Activated CD4-positive, alpha-beta T cell treated with anti-CD3 and anti-CD28 coated beads for 36 hours (primary cell): Measurements from ENCODE around the gene C6orf136. TPM values are rescaled to one million over a fixed set of nuclear protein-coding genes. Genes with fewer than 3 reads are reported as not detected.
"Not testable (repeated sequence)": the region's sequence is repeated elsewhere in the genome, so short reads cannot be mapped to it uniquely, and the experiment has no call there.

Source experiments
- ATAC-seq: fragments of 200-7000 bp; cut with Tn5 transposase; one replicate; pipeline ENCODE4 v1.10.0; 2021; ENCODE audit warnings: mild to moderate bottlenecking, moderate library complexity
- CTCF ChIA-PET: fragments of 350-600 bp; sonication (Branson Sonifier 250); formaldehyde crosslinking; loops from one replicate; lab custom pipeline; 2021; ENCODE audit warnings: antibody characterized with exemption; lab: Charles Lee
- POLR2A ChIA-PET: fragments of 350-600 bp; sonication (Branson Sonifier 250); formaldehyde crosslinking; loops from one replicate; lab custom pipeline; 2021; ENCODE audit warnings: antibody characterized with exemption, inconsistent platforms; lab: Charles Lee
- DNase-seq: peaks from one replicate; pipeline ENCODE4 v3.0.0-alpha.2; 2020
- H3K27ac Mint-ChIP-seq: one replicate; pipeline ENCODE4 v1.8.0; 2021; ENCODE audit warnings: mixed read lengths
- H3K27me3 Mint-ChIP-seq: one replicate; pipeline ENCODE4 v1.8.0; 2021; ENCODE audit warnings: mixed read lengths
- H3K36me3 Mint-ChIP-seq: one replicate; pipeline ENCODE4 v1.8.0; 2021; ENCODE audit warnings: low read depth, mixed read lengths
- H3K4me1 Mint-ChIP-seq: one replicate; pipeline ENCODE4 v1.8.0; 2021; ENCODE audit warnings: mixed read lengths
- H3K4me3 Mint-ChIP-seq: one replicate; pipeline ENCODE4 v1.8.0; 2021; ENCODE audit warnings: mild to moderate bottlenecking, moderate library complexity, mixed read lengths
- H3K9me3 Mint-ChIP-seq: one replicate; pipeline ENCODE4 v1.8.0; 2021; ENCODE audit warnings: low read depth, mixed read lengths
- intact Hi-C, 2 experiments: fragments of 100-400 bp; cut with DNase I in 1 of 2; cut with micrococcal nuclease in 1 of 2; formaldehyde crosslinking; loops; one replicate each; pipeline versions ENCODE4 v1.14.2 to v1.15.1; 2022 to 2024; cut with DNase I, micrococcal nuclease
- total RNA-seq, 2 experiments: library from RNA; stranded (reverse); gene quantifications; one replicate each; pipeline ENCODE4 v1.2.3, GENCODE V29; 2021

The C6orf136 gene, protein sequence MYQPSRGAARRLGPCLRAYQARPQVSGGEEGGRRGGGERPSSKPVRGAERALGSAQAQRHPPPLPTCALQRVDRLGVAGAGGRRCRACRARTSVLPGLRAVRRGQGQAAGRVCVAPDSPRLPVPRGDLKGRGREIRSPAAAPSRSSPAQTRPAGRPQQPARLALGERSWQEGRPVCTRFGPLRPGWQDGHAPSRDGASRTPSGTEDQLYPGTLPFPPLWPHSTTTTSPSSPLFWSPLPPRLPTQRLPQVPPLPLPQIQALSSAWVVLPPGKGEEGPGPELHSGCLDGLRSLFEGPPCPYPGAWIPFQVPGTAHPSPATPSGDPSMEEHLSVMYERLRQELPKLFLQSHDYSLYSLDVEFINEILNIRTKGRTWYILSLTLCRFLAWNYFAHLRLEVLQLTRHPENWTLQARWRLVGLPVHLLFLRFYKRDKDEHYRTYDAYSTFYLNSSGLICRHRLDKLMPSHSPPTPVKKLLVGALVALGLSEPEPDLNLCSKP
- 10 to 100 TPM; 26.5 to 30.8 TPM for total RNA-seq

DNA sequence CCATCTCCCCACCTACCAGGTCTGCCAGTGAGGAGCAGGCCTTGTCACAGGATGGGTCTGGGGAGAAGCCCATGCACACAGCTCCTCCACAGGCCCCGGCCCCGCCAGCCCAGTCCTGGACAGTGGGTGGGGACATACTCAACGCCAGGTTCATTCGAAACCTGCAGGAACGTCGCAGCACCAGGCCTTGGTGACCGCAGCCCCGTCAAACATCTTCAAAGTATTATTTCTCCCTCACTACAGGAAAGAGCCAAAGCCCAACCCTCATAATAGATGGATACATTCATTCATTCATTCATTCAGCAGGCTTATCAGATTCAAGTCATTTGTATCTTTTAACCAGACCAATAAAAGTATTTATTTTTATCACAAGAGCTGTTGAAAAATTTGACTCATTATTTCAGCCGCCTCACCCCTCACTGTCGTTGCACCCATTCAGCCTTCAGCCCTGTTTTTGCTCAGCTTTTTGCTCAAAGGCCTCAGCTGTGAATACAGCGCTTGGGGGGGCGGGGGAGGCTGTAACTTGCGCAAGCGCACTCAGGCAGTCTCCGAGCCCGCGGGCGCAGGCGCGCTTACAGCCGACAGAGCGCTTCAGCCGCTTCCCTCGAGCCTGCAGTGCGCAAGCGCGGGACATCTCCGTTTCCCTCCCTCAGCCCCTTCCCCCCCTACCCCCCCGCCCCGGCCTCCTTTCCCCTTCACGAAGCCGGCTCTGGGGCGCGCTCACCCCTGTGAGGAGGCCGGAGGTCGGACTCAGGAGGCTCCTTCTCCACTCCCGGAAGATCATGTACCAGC lies at the start of gene C6orf136:
Gene C6orf136, plus strand, starts transcription at position 684 of the 792 bp plus-strand sequence. Its CDS starts 99 bp downstream, at position 783.
- Mint-ChIP-seq H3K27me3 (no peaks in the 10 kb centered on the region), H3K27ac (peak within 1 kb of the TSS; percentile 88), H3K4me3 (peak within 1 kb of the TSS; percentile 78), H3K36me3 (peaks cover 16% of the 10 kb centered on the region), H3K4me1 (peaks cover 20% of the 10 kb centered on the region), H3K9me3 (no peaks in the 10 kb centered on the region)
- ChIA-PET CTCF (interaction anchor here (0.7 to 1.6 kb wide), 4 partner anchors 19 to 111 kb away, joined by 3 to 7 read pairs (median 3); partner anchors contain the start of gene DHX16), POLR2A (interaction anchor here (0.6 to 1.2 kb wide), 2 partner anchors 31 to 32 kb away, joined by 3 to 17 read pairs; no protein-coding TSS in a partner anchor)
- intact Hi-C loops = loop anchor here (1.0 to 2.0 kb wide), 12 partner anchors 20 to 512 kb away; partner anchors contain the start of genes MRPS18B (in 2 of the 2), PPP1R10 (in 2 of the 2), ABCF1 (in 1 of the 2) and ATAT1 (in 1 of the 2)
- peak; percentile 97 for DNase-seq
- ATAC-seq = peak; percentile 86

DNA sequence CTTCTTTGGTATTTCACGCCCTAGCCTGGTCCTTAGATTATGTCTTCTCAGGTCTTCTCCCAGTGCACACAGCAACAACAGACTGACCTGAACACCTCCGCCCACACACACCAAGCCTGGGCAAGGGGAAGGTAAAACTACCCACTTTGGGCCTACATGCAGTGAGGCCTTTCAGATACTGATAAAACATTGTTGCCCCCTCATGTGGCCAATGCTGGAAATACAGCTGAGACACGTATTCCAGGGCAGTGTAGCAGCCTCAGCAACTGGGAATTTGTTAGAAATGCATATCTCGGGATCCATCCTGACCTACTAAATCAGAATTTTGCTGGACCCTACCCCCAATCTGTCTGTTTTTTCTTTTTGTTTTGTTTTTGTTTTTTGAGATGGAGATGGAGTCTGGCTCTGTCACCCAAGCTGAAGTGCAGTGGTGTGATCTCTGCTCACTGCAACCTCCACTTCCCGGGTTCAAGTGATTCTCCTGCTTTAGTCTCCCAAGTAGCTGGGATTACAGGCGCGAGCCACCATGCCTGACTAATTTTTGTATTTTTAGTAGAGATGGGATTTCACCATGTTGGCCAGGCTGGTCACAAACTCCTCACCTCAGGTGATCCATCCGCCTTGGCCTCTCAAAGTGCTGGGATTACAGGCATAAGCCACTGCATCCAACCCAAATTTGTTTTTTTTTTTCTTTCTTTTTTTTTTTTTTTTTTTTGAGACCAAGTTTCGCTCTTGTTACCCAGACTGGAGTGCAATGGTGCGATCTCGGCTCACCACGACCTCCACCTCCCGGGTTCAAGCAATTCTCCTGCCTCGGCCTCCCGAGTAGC lies 49.4 kb upstream of the C6orf136 start:
- not testable (repeated sequence) for H3K9me3 Mint-ChIP-seq, H3K4me1 Mint-ChIP-seq, H3K4me3 Mint-ChIP-seq, H3K27ac Mint-ChIP-seq, H3K27me3 Mint-ChIP-seq
- ChIA-PET POLR2A (interaction anchor here (0.6 to 2.0 kb wide), 7 partner anchors 13 to 197 kb away, joined by 3 to 13 read pairs (median 4); no protein-coding TSS in a partner anchor), CTCF (interaction anchor here (0.6 to 7.4 kb wide), 30 partner anchors 9 to 489 kb away, joined by 3 to 71 read pairs (median 5); partner anchors contain the start of genes ABCF1, DHX16, MRPS18B and PPP1R10)
- H3K36me3 Mint-ChIP-seq = peaks cover 31% of the 10 kb centered on the region
- ATAC-seq = peak; percentile 87
- intact Hi-C loops = loop anchor here (1.0 to 2.0 kb wide), 4 partner anchors 15 to 114 kb away; no protein-coding TSS in a partner anchor
- DNase-seq = peak; percentile 89

GRCh38 chr6:30598912-30599624 lies 47.9 kb upstream of the C6orf136 start:
- Mint-ChIP-seq H3K4me1 (peaks cover 14% of the 10 kb centered on the region), H3K4me3 (no peak overlapping the region), H3K9me3 (no peaks in the 10 kb centered on the region), H3K27me3 (no peaks in the 10 kb centered on the region), H3K36me3 (peaks cover 43% of the 10 kb centered on the region), H3K27ac (no peak overlapping the region)
- ATAC-seq = no peak
- POLR2A ChIA-PET = interaction anchor here (0.6 kb wide), 3 partner anchors 32 to 130 kb away, joined by 3 to 5 read pairs (median 5); no protein-coding TSS in a partner anchor
- CTCF ChIA-PET = interaction anchor here (0.8 to 7.4 kb wide), 12 partner anchors 7 to 148 kb away, joined by 3 to 71 read pairs (median 8); partner anchors contain the start of genes MRPS18B and PPP1R10
- DNase-seq = no peak
- intact Hi-C loops = no loop called here

DNA sequence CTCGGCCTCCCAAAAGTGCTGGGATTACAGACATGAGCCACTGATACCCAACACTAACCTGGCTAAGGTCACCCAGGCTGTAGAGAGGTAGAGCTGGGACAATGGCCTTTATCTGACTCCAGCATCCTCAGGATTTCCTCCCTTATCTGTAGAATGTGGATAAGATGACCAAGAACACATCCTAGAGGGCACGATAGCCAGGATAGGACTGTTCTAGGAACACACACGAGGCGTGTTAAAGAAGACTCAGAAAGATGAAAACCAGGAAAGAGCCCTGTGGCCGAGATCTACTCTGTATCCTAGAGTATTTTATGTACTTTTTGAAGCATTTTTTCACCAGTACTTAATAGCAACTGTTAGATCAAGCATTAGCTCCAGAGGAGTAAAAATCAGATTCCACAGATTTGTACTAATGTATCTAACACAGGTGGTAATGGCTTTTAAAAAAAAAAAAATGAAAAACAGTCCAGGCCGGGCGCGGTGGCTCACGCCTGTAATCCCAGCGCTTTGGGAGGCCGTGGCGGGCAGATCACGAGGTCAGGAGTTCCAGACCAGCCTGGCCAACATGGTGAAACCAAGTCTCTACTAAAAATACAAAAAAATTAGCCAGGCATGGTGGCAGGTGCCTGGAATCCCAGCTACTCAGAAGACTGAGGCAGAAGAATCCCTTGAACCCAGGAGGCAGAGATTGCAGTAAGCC lies 47.2 kb upstream of the C6orf136 start:
- ATAC-seq (no peak), DNase-seq (no peak)
- Mint-ChIP-seq H3K36me3 (peaks cover 47% of the 10 kb centered on the region), H3K9me3 (no peaks in the 10 kb centered on the region), H3K27ac (no peak overlapping the region), H3K4me3 (no peak overlapping the region), H3K4me1 (peaks cover 14% of the 10 kb centered on the region), H3K27me3 (no peaks in the 10 kb centered on the region)
- intact Hi-C loops = no loop called here
- ChIA-PET POLR2A (interaction anchor here (0.6 kb wide), 1 partner anchor 88 kb away, joined by 3 read pairs; no protein-coding TSS in a partner anchor), CTCF (interaction anchor here (0.7 to 7.4 kb wide), 8 partner anchors 14 to 149 kb away, joined by 3 to 71 read pairs (median 4); no protein-coding TSS in a partner anchor)

GRCh38 chr6:30600451-30600961 lies 46.4 kb upstream of the C6orf136 start:
- ATAC-seq (no peak), DNase-seq (no peak)
- Mint-ChIP-seq H3K36me3 (peaks cover 51% of the 10 kb centered on the region), H3K4me3 (no peak overlapping the region), H3K4me1 (peaks cover 17% of the 10 kb centered on the region), H3K27me3 (no peaks in the 10 kb centered on the region), H3K27ac (no peak overlapping the region), H3K9me3 (no peaks in the 10 kb centered on the region)
- CTCF ChIA-PET = interaction anchor here (0.7 to 7.4 kb wide), 7 partner anchors 10 to 128 kb away, joined by 3 to 71 read pairs (median 4); no protein-coding TSS in a partner anchor
- intact Hi-C loops = no loop called here
- POLR2A ChIA-PET = no interaction called here

DNA sequence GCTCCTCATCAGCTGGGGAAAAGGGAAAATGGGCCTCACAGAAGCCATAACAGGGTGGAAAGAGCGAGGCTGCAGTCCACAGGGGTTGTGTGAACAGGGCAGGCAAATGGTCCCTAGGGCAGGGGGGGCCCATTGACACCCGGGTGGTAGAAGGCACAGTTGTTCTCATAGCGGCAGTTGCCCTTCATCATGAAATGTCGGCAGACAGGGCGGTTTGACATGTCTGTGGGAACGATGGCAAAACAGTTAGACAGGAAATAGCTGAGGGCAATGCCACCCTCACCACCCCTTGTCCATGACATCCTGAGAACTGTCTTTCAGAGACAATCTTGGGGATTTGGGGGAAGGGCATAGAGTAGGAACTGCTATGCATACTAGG lies 45.5 kb upstream of the C6orf136 start:
- DNase-seq = no peak
- ChIA-PET CTCF (interaction anchor here (0.6 to 7.4 kb wide), 5 partner anchors 11 to 244 kb away, joined by 3 to 71 read pairs (median 5); no protein-coding TSS in a partner anchor), POLR2A (no interaction called here)
- H3K27ac Mint-ChIP-seq = peak overlapping the region; percentile 42
- intact Hi-C loops = no loop called here
- H3K9me3 Mint-ChIP-seq = no peaks in the 10 kb centered on the region
- ATAC-seq = no peak
- H3K27me3 Mint-ChIP-seq = no peaks in the 10 kb centered on the region
- peaks cover 57% of the 10 kb centered on the region for H3K36me3 Mint-ChIP-seq
- H3K4me1 Mint-ChIP-seq = peaks cover 17% of the 10 kb centered on the region
- no peak overlapping the region for H3K4me3 Mint-ChIP-seq

GRCh38 chr6:30601815-30602641 lies 44.9 kb upstream of the C6orf136 start:
- ChIA-PET CTCF (interaction anchor here (0.6 to 7.4 kb wide), 4 partner anchors 26 to 244 kb away, joined by 3 to 71 read pairs (median 6); no protein-coding TSS in a partner anchor), POLR2A (no interaction called here)
- intact Hi-C loops = no loop called here
- Mint-ChIP-seq H3K27me3 (no peaks in the 10 kb centered on the region), H3K4me1 (peaks cover 16% of the 10 kb centered on the region), H3K9me3 (no peaks in the 10 kb centered on the region), H3K27ac (no peak overlapping the region), H3K4me3 (no peak overlapping the region), H3K36me3 (peaks cover 62% of the 10 kb centered on the region)
- DNase-seq = no peak
- ATAC-seq = no peak

DNA sequence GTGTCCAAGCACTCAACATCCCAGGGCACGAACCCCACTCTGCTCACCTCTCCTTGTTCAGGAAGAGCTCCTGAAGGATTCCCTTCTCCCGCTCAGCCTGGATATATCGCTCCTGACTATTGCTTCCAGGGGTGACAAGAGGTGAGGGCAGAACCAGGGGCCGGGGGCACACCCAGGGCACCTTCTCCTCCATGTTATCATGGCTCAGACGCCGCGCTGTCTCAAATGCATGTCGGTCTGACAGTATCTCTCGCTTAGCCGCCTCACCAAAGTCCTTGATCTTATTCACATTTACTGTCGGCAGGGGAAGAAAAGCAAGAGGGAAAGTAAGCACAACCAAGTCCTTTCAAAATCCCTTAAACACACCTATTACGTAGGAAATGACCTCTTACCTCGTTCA lies 43.0 kb upstream of the C6orf136 start:
- no peak for ATAC-seq
- CTCF ChIA-PET = interaction anchor here (1.0 to 1.4 kb wide), 2 partner anchors 136 to 151 kb away, joined by 3 read pairs; no protein-coding TSS in a partner anchor
- H3K4me1 Mint-ChIP-seq = peaks cover 24% of the 10 kb centered on the region
- intact Hi-C loops = no loop called here
- peaks cover 68% of the 10 kb centered on the region for H3K36me3 Mint-ChIP-seq
- no peaks in the 10 kb centered on the region for H3K27me3 Mint-ChIP-seq
- no peaks in the 10 kb centered on the region for H3K9me3 Mint-ChIP-seq
- no peak overlapping the region for H3K4me3 Mint-ChIP-seq
- DNase-seq = no peak
- POLR2A ChIA-PET = no interaction called here
- H3K27ac Mint-ChIP-seq = no peak overlapping the region
